Endodermal cell (in vitro differentiated cells): ENCODE results near the gene TMED7. TPM values are rescaled to one million over a fixed set of nuclear protein-coding genes. Genes with fewer than 3 reads are reported as not detected.

Source experiments
- DNase-seq: peaks from one replicate; pipeline ENCODE4 v3.0.0-alpha.2; 2017
- H3K27ac ChIP-seq: 2 replicates; pipeline ENCODE4 v1.5.1; 2013; ENCODE audit warnings: mild to moderate bottlenecking, low read depth, low read length, moderate library complexity
- H3K27me3 ChIP-seq: 2 replicates; pipeline ENCODE4 v1.6.1; 2013; ENCODE audit warnings: mild to moderate bottlenecking, low read length, moderate library complexity; ENCODE audit not compliant: insufficient read depth, control insufficient read depth, poor library complexity, severe bottlenecking
- H3K36me3 ChIP-seq: 2 replicates; pipeline ENCODE4 v1.7.0; 2013; ENCODE audit warnings: mild to moderate bottlenecking, low read length, moderate library complexity; ENCODE audit not compliant: control insufficient read depth, insufficient read depth
- H3K4me1 ChIP-seq: one replicate; pipeline ENCODE4 v1.7.0; 2013; ENCODE audit warnings: low read length; ENCODE audit not compliant: control insufficient read depth, insufficient read depth
- H3K4me3 ChIP-seq: 2 replicates; pipeline ENCODE4 v1.5.1; 2013; ENCODE audit warnings: mild to moderate bottlenecking, low read length, moderate library complexity
- H3K9ac ChIP-seq: 2 replicates; pipeline ENCODE4 v1.6.1; 2013; ENCODE audit warnings: mild to moderate bottlenecking, low read length, moderate library complexity; ENCODE audit not compliant: poor library complexity, severe bottlenecking; ENCODE audit errors: extremely low read depth
- H3K9me3 ChIP-seq: 2 replicates; pipeline ENCODE4 v1.6.1; 2013; ENCODE audit warnings: mild to moderate bottlenecking, low read length, moderate library complexity; ENCODE audit not compliant: control insufficient read depth
- H3K27ac Mint-ChIP-seq: 2 replicates; pipeline ENCODE4 v1.8.0; 2020; ENCODE audit warnings: mixed read lengths
- H3K27me3 Mint-ChIP-seq: 2 replicates; pipeline ENCODE4 v1.8.0; 2021; ENCODE audit warnings: mild to moderate bottlenecking, mixed read lengths; ENCODE audit not compliant: insufficient read depth
- H3K36me3 Mint-ChIP-seq: 2 replicates; pipeline ENCODE4 v1.8.0; 2020; ENCODE audit warnings: low read depth, mixed read lengths
- H3K4me1 Mint-ChIP-seq: 2 replicates; pipeline ENCODE4 v1.8.0; 2020; ENCODE audit warnings: mixed read lengths
- H3K4me3 Mint-ChIP-seq: 2 replicates; pipeline ENCODE4 v1.8.0; 2020; ENCODE audit warnings: mild to moderate bottlenecking, moderate library complexity, mixed read lengths
- H3K9me3 Mint-ChIP-seq: 2 replicates; pipeline ENCODE4 v1.8.0; 2020; ENCODE audit warnings: mild to moderate bottlenecking, mixed read lengths
- CTCF ChIP-seq: fragments of 200-600 bp; sonication (generic); conservative IDR thresholded peaks from 2 replicates; pipeline ENCODE4 v1.5.0; 2021; ENCODE audit warnings: antibody characterized with exemption, mild to moderate bottlenecking
- WGBS, 2 experiments: methylation state at CpG; one replicate each; pipeline versions ENCODE4 v1.1.5 to v1.1.7; 2013; ENCODE audit warnings: missing lambda C conversion rate in 2 of 2, mixed read lengths in 1 of 2; ENCODE audit not compliant: insufficient coverage in 1 of 2, insufficient read length in 1 of 2; 5-methylcytosine and 5-hydroxymethylcytosine counted together
- total RNA-seq, 2 donors: library from RNA; stranded (reverse); fragmentation: NEBNext Ultra II Directional in 1 of 2; extraction: Animal tissue kit (Norgen Biotek cat#: 25700) in 1 of 2; gene quantifications; 2 replicates in 1 of 2; 3 replicates in 1 of 2; pipeline ENCODE4 v1.2.1, GENCODE V29; 2021

Gene TMED7
- total RNA-seq, 2 donors from 2014 or later, result 64.4 to 75.3 TPM

DNA sequence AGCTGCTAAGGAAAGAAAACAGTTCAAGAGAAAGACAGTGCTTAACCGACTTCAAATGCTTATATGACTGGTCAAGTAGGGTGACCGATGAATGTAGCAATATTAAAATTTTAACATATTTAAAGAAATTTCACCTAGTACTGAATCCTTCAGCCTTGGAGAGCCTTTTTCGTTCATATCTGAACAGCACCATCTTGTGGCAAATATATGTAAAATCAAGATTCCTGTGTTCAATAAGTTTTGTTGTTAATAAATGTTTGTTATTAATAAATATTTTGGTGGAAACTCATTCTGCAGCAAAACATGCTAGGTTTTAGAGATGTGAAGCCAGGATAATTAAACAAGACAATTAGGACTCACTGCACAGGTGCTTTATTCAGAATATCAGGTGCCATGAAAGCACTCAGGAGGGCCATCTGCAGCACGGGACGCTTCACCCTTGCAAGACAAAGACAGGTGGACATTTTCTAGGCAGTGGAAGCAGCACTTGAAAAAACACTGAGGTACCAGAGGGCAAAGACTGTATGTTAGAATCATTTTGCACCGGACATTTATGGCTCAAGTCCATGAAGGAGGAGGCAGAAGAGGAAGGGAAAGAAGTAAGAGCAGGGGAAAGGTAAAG lies 39.2 kb downstream of the TMED7 start:
- Histone ChIP-seq H3K4me3 (no peak overlapping the region), H3K36me3 (no peaks in the 10 kb centered on the region), H3K4me1 (no peaks in the 10 kb centered on the region), H3K27ac (no peak overlapping the region), H3K9me3 (no peaks in the 10 kb centered on the region), H3K9ac (no peak overlapping the region), H3K27me3 (no peaks in the 10 kb centered on the region)
- peak; percentile 82 for TF ChIP-seq CTCF
- no peaks in the 10 kb centered on the region for H3K27me3 Mint-ChIP-seq
- no peaks in the 10 kb centered on the region for H3K36me3 Mint-ChIP-seq
- H3K9me3 Mint-ChIP-seq, result no peaks in the 10 kb centered on the region
- no peak overlapping the region for H3K27ac Mint-ChIP-seq
- no peak overlapping the region for H3K4me3 Mint-ChIP-seq
- 64 to 84% methylated on average over 5 to 6 of the region's 6 CpGs for WGBS, 2 experiments
- no peaks in the 10 kb centered on the region for H3K4me1 Mint-ChIP-seq
- no peak for DNase-seq

GRCh38 chr5:115585265-115585664 lies 40.6 kb downstream of the TMED7 start:
- Histone ChIP-seq H3K27me3 (no peaks in the 10 kb centered on the region), H3K9ac (no peak overlapping the region), H3K4me1 (no peaks in the 10 kb centered on the region), H3K36me3 (no peaks in the 10 kb centered on the region), H3K9me3 (no peaks in the 10 kb centered on the region), H3K27ac (no peak overlapping the region), H3K4me3 (no peak overlapping the region)
- no peak overlapping the region for H3K4me3 Mint-ChIP-seq
- H3K4me1 Mint-ChIP-seq, result no peaks in the 10 kb centered on the region
- 89 to 100% methylated on average over 1 of the region's 1 CpG for WGBS, 2 experiments
- no peaks in the 10 kb centered on the region for H3K9me3 Mint-ChIP-seq
- TF ChIP-seq CTCF, result no peak
- H3K36me3 Mint-ChIP-seq, result no peaks in the 10 kb centered on the region
- H3K27me3 Mint-ChIP-seq, result no peaks in the 10 kb centered on the region
- DNase-seq, result no peak
- H3K27ac Mint-ChIP-seq, result no peak overlapping the region

DNA sequence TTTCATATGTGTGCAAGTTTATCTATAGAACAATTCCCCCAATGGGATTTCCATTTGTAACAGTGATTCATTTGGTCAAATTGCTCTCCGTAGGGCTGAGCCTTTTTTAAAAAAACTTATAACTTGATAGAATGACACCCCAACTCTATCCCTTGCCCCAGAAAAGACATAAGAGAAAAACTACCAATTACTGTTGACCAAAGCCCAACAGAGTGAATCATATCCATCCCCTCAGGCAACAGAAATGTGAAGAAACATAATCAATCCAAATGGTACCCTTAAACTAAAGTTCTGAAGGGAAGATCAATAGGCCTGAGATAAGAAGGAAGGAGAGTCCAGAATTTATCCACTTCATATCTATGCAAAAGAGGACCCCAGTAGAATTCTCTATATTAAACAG lies 41.3 kb downstream of the TMED7 start:
- Histone ChIP-seq H3K4me3 (no peak overlapping the region), H3K27me3 (no peaks in the 10 kb centered on the region), H3K36me3 (no peaks in the 10 kb centered on the region), H3K27ac (no peak overlapping the region), H3K9me3 (no peaks in the 10 kb centered on the region), H3K4me1 (no peaks in the 10 kb centered on the region), H3K9ac (no peak overlapping the region)
- no peak for DNase-seq
- no peaks in the 10 kb centered on the region for H3K4me1 Mint-ChIP-seq
- H3K36me3 Mint-ChIP-seq, result no peaks in the 10 kb centered on the region
- WGBS, 2 experiments, result 97% methylated on average over 1 of the region's 1 CpG; no CpG with 5 or more reads in 1 of the 2 experiments
- no peak overlapping the region for H3K4me3 Mint-ChIP-seq
- H3K9me3 Mint-ChIP-seq, result no peaks in the 10 kb centered on the region
- no peak for TF ChIP-seq CTCF
- H3K27ac Mint-ChIP-seq, result no peak overlapping the region
- H3K27me3 Mint-ChIP-seq, result no peaks in the 10 kb centered on the region
